NCI-H69 (cell line): Measurements from ENCODE around the gene NTRK3.

ENCODE experiments used
- DNase-seq: peaks from one replicate; lab custom pipeline; 2025; lab: John Stamatoyannopoulos, UW

Gene NTRK3

GRCh38 chr15:87939848-87940457 is 316.6 kb downstream of the NTRK3 start:
- no peak for DNase-seq

GRCh38 chr15:87938031-87938430 is 318.5 kb downstream of the NTRK3 start:
- DNase-seq = no peak

GRCh38 chr15:87935583-87935982 is 321.0 kb downstream of the NTRK3 start:
- DNase-seq = no peak

GRCh38 chr15:87931584-87931983 is 325.0 kb downstream of the NTRK3 start:
- no peak for DNase-seq

GRCh38 chr15:87930457-87930856 is 326.1 kb downstream of the NTRK3 start:
- DNase-seq = no peak

- no peak for DNase-seq
Measured at GRCh38 chr15:87929841-87930240, 326.7 kb downstream of the NTRK3 start.

- DNase-seq = no peak
Measured at GRCh38 chr15:87924433-87924832, 332.1 kb downstream of the NTRK3 start.

GRCh38 chr15:87919064-87919463 is 337.5 kb downstream of the NTRK3 start:
- DNase-seq = no peak

- DNase-seq = no peak
Measured at GRCh38 chr15:87917480-87917879, 339.1 kb downstream of the NTRK3 start.

- no peak for DNase-seq
Measured at GRCh38 chr15:87916208-87916607, 340.3 kb downstream of the NTRK3 start.

GRCh38 chr15:87910301-87910700 is 346.2 kb downstream of the NTRK3 start:
- no peak for DNase-seq

GRCh38 chr15:87907676-87908446 is 348.7 kb downstream of the NTRK3 start:
- DNase-seq = no peak

- no peak for DNase-seq
Measured at GRCh38 chr15:87906444-87906843, 350.1 kb downstream of the NTRK3 start.

GRCh38 chr15:87902772-87903426 is 353.6 kb downstream of the NTRK3 start:
- DNase-seq = no peak

GRCh38 chr15:87901926-87902690 is 354.4 kb downstream of the NTRK3 start:
- no peak for DNase-seq

GRCh38 chr15:87901008-87901407 is 355.5 kb downstream of the NTRK3 start:
- no peak for DNase-seq

GRCh38 chr15:87896936-87897335 is 359.6 kb downstream of the NTRK3 start:
- DNase-seq = no peak

GRCh38 chr15:87887177-87887576 is 369.4 kb downstream of the NTRK3 start:
- no peak for DNase-seq

GRCh38 chr15:87881026-87881425 is 375.5 kb downstream of the NTRK3 start:
- DNase-seq = no peak

- DNase-seq = no peak
Measured at GRCh38 chr15:87877822-87878542, 378.6 kb downstream of the NTRK3 start.

GRCh38 chr15:87877114-87877810 is 379.3 kb downstream of the NTRK3 start:
- no peak for DNase-seq
